NCI-H2171 (cell line): Measurements from ENCODE around the gene FXYD1.

Experiments used
- DNase-seq: peaks from one replicate; lab custom pipeline; 2025; lab: John Stamatoyannopoulos, UW

Gene FXYD1

GRCh38 chr19:35162471-35163326, 24.1 kb downstream of the FXYD1 start:
- no peak for DNase-seq

DNA sequence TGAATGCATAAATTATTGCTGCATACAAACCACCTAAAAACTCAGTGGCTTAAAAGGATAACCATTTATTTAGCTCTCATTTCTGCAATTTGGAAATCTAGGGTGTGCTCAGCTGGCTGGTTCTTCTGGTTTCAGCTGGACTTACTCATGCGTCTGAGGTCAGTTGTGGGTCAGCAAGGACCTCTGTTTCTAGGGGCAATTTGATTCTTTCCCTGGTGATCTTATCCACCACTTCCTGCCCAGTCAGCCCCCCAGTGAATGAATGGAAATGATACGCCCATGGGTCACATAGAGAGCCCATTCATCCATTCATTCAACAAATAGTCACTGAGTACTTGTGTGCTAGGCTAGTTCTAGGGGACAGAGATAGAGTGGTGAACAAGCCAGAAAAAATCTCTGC, 25.8 kb downstream of the FXYD1 start:
- no peak for DNase-seq

DNA sequence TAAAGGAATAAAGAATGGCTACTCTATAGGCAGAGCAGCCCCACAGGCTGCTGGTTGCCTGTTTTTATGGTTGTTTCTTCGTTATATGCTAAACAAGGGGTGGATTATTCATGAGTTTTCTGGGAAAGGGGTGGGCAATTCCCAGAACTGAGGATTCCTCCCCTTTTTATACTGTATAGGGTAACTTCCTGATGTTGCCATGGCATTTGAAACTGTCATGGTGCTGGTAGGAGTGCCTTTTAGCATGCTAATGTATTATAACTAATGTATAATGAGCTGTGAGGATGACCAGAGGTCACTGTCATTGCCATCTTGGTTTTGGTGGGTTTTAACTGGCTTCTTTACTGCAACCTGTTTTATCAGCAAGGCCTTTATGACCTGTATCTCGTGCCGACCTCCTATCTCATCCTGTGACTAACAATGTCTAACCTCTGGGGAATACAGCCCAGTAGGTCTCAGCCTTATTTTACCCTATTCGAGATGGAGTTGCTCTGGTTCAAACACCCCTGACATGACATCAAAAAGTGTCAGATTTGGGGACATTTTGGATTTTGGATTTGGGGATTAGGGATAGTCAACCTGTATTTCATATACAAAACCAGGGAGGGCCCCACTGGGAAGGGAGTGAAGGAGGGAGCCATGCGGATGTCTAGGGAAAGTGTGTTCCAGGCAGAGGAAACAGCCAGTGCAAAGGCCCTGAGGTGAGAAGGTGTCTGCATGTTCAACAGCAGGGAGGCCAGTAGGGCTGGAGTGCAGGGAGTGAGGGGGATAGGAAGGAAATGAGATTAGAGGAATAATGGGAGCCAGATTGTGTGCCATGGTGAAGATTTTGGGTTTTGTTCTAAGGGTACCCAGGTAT, 26.8 kb downstream of the FXYD1 start:
- no peak for DNase-seq

GRCh38 chr19:35166100-35167063, 27.8 kb downstream of the FXYD1 start:
- no peak for DNase-seq

GRCh38 chr19:35167251-35168119, 28.9 kb downstream of the FXYD1 start:
- no peak for DNase-seq

DNA sequence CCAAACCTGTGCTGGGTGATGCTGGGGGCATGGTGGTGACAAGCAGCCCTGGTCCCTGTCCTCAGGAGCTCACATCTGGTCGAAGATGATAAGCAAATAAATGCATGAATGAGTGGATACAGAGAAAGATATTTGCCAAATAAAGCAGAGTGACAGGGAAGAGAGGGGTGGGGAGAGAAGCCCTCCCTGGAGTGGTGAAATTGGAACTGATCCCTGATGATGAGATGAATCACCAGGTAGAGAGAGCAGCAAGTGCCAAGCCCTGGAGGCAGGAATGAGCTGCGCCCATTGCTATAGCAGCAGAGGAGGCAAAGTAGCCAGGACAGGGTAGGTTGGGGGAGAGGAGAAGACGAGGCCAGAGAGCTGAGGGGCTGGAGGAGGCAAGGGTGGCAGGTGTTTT, 29.6 kb downstream of the FXYD1 start:
- no peak for DNase-seq

- DNase-seq = no peak
These were observed 30.8 kb downstream of the FXYD1 start for GRCh38 chr19:35169221-35169995.

GRCh38 chr19:35170359-35171061, 31.9 kb downstream of the FXYD1 start:
- no peak for DNase-seq

GRCh38 chr19:35171730-35172129, 33.1 kb downstream of the FXYD1 start:
- DNase-seq = no peak

DNA sequence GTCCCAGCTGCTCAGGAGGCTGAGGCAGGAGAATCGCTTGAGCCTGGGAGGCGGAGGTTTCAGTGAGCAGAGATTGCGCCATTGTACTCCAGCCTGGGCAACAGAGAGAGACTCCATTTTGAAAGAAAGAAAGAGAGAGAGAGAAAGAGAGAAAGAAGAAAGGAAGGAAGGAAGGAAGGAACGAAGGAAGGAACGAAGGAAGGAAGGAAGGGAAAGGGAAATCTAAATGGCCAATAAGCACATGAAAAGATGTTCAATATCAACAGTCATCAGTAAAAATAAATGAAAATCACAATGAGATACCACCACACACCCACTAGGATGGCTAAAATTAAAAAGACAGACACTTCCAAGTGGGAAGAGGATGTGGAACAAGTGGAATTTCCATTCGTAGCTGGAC, 35.6 kb downstream of the FXYD1 start:
- DNase-seq = no peak

DNA sequence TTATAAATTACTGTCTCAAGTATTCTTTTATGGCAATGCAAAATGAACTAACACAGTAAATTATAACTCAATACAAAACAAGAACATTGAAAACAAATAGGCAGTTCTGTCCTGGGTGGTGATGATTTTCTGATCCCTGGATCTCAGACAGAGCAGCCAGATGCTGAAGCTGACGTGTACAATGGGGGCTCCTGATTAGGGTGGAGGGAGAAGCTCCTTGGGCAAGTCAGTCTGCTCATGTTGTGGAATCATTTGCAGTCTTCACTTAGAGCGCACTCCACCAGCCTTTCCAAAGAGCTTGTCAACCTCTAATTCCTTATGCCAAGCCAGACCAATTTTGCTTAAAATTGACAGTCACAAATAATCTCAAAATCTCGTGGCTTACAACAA, 37.6 kb downstream of the FXYD1 start:
- DNase-seq = no peak

DNA sequence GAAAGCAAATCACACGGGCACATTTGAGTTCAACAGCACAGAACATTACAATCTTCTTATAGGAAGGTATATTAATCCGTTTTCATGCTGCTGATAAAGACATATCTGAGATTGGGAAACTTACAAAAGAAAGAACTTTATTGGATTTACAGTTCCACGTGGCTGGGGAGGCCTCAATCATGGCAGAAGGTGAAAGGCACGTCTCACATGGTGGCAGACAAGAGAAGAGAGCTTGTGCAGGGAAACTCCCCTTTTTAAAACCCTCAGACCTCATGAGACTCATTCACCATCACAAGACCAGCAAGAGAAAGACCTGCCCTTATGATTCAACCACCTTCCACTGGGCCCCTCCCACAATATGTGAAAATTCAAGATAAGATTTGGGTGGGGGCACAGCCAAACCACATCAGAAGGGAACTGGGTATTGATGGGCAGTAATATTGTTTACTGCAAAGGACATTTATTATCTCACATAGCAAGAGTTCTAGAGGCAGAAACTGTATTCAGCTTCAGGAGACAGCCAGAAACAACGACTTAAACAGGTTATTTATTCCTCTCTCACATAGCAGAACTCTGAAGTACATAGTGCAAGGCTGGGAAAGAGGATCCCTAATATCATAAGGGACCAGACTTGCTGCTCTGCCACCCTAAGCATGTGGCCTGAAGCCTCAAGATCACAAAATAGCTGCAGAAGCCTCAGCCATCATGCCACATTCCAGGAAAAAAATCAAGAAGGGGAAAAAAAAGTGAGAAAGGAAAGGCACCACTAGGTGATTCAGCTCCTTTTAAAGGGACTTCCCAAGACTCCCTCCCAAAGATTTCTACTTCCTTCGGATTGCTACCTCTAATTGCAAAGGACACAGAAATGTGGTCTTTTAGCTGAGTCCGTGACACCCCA, 39.0 kb downstream of the FXYD1 start:
- no peak for DNase-seq

- no peak for DNase-seq
These were observed 40.1 kb downstream of the FXYD1 start for GRCh38 chr19:35178701-35179100.

DNA sequence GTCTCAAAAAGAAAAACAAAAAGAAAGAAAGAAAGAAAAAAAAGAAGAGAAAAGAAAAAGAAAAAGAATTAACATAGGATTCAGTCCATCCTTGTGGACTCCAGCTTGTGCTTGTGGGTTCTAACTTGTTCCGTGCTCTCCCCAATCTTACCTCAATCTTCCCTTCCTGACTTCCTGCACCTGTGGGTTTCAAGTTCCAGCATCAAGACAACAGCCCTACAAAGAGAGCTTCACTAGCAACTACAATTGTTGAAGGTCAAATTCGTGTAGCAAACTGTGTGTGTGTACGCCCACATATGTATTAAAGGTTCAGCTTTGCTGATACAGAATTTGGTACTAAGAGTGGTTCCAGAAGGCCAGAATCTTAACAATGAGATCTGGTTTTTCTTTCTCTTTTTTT, 41.2 kb downstream of the FXYD1 start:
- DNase-seq = no peak

DNA sequence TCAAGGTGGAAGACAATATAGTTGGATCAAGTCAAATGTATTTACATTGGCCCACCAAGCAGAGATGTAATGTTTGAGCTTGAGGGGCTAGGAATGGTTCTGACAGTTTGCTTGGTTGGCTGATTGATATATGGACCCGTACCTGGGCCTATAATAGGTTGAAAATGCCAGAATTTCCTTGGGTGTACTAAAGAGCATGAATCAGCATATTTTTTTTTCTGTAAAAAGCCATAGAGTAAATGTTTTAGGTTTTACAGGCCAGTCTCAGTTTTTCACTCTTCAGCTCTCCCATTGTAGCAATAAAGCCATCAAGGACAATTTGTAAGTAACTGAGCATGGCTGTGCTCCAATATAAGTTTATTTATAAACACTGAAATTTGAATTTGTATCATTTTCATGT, 42.8 kb downstream of the FXYD1 start:
- no peak for DNase-seq

DNA sequence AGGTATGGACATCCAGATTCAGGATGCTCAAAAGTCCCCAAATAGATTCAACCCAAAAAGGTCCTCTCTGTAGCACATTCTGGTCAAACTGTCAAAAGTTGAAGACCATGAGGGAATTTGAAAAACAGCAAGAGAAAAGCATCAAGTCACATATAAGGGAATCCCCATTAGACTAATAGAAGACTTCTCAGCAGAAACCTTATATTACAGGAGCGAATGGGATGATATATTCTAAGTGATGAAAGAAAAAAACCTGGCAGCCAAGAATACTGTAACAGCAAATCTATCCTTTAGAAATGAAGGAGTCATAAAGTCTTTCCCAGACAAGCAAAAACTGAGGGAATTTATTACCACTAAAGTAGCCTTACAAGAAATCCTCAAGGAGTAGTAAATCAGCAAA, 45.6 kb downstream of the FXYD1 start:
- no peak for DNase-seq

DNA sequence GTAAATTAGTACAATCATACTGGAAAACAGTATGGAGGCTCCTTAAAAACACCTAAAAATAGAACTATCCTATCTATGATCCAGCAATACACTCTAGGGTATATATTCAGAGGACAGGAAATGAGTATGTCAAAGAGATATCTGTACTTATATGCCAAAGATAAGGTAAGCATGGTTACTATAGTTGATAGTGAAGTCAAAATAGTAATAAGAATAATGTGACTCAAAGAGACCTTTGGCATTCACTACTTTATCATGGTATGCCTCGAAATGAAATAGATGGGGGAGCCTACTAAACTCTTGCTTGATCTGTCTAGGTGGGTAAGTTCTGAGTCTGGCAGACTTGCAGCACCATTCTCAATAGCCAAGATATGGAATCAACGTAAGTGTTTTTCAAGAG, 46.3 kb downstream of the FXYD1 start:
- no peak for DNase-seq
